SK-N-MC (cell line): Measurements from ENCODE around the gene GPR35.

Source experiments
- EZH2 ChIP-seq: fragments of 200-600 bp; sonication (generic); IDR thresholded peaks from one replicate; pipeline ENCODE4 v1.6.1; 2017; ENCODE audit warnings: antibody characterized with exemption
- POLR2AphosphoS5 ChIP-seq: IDR thresholded peaks from 2 replicates; pipeline ENCODE4 v1.6.1; 2012; ENCODE audit warnings: mild to moderate bottlenecking, low read depth, low read length, borderline replicate concordance

DNA sequence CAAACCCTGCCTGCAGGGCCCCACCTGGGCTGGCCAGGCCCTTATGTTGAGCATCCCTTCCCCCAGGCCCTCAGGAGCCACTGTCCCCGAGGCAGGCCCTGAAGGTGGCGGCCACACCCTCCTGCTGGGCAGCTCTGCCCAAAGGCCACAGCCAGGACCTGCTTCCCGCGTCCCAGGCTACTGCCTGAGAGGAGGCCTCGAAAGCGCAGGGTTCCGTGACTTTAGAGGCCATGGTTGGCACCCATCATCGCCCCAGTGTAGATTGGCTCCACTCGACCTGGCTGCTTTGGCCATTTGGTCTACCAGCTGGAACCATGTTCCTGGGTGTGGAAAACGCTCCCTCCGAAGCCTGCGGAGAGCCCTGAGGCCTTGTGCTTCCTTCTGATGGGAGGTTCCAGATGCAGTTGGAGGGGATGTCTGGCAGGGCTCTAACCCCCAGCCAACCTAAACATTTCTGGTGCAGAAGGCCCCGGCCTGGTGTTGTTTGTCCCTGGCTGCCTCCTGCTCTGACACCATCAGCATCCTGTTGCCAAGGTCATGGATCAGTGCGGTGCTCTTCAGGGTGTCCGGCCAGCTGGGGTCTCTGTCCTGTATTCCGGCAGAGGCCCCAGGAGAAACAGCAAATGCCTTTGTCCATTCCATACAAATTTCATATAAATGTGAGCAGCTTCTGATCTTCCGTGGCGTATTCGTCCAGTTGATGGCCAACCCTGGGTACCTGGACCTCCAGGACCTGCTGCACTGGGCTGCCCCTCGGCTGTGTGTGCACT, 24.0 kb upstream of the GPR35 start:
- TF ChIP-seq EZH2 (no peak), POLR2AphosphoS5 (no peak)
